Occipital lobe (tissue), 2 donors: ENCODE data around the gene CDKL2. TPM values are rescaled to one million over a fixed set of nuclear protein-coding genes. Genes with fewer than 3 reads are reported as not detected.

Experiments
- DNase-seq: peaks from one replicate; lab custom pipeline; 2025; lab: John Stamatoyannopoulos, UW
- total RNA-seq: library from RNA; depleted of rRNA; stranded (reverse); fragments of >200 nt; gene quantifications from one replicate; pipeline ENCODE4 v1.2.3, GENCODE V29; 2014

CDKL2 gene
- total RNA-seq, 1 donor from 2014 or later: 59.4 TPM

DNA sequence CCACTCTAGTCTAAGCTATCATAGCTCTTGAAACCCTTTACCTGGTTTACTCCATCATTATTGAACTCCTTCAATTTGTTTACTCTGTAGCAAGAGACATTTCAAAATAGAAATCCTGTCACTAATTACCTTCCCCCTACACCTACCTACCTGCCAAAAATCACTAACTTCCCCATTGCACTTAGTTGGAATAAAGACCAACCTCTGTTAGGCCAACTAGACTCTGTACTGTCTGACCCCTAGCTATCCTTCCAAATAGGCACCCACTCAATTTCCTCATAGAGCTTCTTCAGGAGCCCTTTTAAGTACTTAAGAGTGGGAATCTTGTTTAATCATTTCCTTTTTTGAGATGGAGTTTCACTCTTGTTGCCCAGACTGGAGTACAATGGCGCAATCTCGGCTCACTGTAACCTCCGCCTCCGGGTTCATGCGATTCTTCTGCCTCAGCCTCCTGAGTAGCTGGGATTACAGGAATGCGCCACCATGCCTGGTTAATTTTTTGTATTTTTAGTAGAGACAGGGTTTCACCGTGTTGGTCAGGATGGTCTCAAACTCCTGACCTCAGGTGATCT is 8.9 kb upstream of the CDKL2 start:
- DNase-seq: no peak

DNA sequence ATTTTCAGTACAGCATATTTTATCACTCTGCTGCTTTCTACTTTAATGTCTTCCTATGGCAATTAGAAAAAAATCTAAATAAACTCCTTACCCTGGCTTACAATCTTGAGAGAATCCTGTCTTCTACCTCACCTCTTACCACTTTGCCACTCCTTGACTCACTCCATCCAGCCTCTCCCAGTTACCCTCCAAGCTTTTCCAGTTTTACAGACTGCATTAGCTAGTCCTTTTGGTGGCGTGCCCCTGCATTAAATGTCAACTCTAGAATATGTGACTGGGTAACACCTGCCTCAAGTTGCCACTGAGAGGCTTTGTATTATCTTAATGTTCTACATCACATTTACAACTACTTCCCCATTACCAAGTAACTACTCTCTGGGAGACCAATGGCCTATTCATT is 7.5 kb upstream of the CDKL2 start:
- no peak for DNase-seq

DNA sequence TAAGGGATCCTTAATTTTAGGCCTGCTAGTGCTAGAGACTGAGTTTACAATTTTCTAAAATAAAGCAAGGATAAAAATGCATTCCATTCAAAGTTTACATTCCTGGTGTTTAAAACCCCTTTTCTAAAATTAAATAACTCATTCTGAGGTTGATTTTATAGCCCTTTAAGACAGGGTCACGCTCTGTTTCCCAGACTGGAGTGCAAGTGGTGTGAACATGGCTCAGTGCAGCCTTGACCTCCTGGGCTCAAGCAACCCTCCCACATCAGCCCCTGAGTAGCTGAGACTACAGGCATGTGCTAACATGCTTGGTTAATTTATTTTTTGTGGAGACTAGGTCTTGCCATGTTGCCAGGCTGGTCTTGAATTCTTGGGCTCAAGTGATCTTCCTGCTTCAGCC is 6.8 kb upstream of the CDKL2 start:
- DNase-seq: no peak

DNA sequence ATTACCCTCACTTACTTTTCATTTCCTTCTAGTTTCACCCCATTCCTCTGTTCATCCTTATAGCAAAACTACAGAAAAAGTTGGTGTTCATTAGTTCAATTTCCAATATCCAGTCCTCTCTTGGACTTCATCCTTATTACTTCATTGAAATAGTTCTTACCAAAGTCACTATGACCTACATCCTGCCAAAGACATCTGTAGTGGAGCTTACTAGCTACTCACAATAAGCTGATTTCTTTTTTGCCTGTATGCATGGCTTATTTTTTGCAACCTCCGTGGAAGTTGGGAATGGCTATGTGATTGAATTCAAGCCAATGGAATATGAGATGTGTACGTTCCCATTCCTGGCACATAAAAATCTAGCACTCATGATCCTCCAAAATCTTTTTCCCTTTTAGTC is 4.6 kb upstream of the CDKL2 start:
- no peak for DNase-seq

DNA sequence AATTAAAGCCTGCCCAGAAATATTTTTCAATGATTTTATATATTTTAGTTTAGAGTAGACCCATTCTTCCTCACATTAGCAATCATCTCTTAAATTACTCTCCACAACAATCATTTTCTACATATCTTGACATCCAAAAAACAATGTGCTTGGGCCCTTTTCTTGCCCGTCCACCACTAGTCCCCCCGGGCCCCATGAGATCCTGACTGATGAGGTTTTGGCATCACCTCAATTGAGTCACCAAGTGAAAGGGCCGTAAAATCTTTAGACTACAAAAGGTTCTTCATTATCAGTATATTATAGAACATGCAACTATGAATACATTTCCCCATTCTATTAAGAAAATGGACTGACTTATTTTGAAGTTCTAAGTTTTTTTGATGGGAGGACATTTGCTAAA is 4.0 kb upstream of the CDKL2 start:
- DNase-seq: no peak

DNA sequence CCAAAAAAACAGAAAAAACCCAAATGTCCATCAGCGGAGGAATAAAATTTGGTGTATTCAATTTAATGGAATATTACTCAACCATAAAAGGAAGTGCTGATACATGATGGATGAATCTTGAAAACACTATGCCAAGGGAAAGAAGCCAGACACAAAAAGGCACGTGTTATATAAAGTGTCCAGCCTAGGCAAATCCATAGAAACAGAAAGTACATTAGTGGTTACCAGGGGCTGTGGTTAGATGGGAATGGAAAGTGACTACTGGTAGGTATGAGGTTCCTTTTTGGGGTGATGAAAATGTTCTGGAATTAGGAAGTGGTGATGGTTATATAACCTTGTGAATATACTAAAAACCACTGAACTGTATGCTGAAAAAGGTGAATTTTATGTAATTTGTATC is 3.5 kb upstream of the CDKL2 start:
- DNase-seq: no peak

DNA sequence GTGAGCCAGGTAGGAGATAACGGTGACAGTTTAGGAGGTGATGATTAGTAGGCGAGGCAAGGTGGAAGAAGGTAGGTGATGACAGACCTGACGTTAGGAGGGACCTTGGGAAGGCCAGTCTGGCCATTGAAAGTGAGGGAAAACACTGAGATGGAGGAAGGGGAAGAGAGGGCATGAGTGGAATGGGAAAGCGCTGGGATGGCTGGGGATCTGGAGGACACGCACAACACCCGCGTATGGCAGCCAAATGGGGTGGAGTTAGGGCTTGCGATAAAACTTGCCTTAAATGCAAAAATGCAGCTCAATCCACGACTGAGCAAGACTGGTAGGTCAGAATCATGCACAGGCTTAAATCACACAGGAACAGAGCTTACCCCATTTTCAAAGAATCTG is 605 bp upstream of the CDKL2 start:
- peak; percentile 17 for DNase-seq

DNA sequence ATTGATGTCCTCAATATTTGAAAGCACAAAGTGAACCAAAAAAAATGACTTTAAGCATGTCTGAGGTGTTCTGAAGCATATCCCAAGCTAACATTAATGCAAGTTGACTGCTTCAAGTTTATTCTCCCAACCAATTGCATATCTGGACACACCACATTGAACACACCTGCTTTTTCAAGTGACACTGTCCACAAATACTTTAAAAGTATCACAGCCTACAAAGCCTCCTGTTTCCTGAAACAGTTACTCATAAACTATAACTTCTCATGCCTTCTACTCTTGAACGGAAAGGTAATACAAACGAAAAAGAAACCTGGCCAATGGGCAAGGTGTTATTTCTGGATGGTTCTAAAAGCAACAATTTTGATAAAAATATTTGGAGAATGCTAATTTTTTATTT is 1.1 kb downstream of the CDKL2 start:
- no peak for DNase-seq

DNA sequence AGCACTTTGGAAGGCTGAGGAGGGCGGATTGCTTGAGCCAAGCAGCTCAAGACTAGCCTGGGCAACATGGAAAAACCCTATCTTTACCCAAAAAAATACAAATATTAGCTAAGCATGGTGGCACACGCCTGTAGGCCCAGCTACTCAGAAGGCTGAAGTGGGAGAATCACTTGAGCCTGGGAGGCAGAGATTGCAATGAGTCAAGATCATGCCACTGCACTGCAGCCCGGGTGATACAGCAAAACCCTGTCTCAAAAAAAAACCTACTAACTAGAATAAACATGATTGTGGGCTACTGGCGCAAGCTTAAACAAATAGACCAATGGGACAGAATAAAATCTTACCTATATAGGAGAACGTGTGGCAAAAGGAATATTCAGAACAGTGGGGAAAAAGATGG is 7.3 kb downstream of the CDKL2 start:
- DNase-seq: no peak

DNA sequence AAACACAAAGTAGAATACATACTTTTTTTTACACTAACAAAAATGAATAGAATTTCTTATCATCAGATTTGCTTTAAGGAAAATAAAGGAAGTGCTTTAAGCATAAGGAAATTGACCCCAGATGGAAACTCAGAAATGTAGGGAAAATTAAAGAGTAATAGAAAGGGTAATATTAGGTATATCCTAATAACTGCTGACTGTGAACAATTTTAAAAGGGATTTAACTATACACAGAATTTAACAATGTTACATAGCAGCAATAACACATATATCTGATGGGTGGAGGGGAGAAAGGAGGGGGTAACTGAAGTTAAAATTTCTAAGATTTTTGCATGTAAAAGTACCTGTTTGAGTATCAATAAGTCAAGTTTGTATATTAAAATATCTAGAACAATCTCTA is 8.6 kb downstream of the CDKL2 start:
- DNase-seq: no peak

DNA sequence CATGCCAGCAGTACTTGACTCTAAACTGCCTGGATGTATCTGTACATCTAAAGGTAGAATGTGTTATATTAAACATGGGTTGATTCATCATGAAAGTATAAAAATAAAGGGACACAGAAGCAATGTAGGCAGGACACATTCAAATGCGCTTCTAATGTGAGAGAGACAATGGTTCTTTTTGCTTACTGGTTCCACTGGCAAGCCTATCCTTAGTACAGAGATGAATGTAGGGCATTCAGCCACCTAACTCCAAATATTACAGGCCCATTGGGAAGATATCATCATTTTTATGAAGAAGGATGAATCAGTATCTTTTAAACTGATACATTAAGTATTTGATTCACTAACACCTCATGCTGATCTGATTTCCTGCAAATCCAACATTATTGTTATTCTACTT is 18.0 kb downstream of the CDKL2 start:
- DNase-seq: no peak

DNA sequence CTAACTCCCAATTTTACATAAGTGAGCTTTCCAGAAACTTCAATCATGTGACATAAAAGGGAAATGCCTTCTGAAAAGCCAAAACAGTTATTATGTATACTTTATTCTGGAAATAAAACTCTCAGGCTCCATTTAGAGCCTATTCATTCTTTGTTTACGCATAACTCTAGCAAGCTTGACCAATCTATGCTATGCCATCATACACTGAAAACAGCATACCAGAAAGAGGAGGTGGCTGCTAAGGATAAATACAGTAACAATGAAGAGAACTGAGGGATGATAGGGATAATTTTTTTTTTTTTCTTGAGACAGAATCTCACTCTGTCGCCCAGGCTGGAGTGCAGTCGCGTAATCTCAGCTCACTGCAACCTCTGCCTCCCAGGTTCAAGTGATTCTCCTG is 24.4 kb downstream of the CDKL2 start:
- no peak for DNase-seq

DNA sequence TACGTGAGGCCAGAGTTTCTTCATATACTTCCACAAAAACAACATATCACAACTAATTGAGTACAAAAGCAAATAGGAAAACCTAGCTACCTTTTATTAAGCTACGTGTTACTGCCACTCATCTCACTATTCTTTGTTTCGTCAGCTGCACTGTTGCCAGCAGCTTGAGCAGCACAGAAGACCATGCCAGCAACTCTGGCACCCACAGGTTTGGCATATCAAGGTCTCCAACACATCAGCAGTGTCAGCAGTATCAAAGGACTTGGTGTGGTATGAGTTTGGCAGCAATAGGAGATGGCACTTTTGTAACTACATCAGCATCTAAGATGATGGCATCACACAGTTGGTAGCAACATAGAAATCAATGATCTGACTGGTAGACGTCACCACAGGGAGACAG is 30.7 kb downstream of the CDKL2 start:
- DNase-seq: no peak

DNA sequence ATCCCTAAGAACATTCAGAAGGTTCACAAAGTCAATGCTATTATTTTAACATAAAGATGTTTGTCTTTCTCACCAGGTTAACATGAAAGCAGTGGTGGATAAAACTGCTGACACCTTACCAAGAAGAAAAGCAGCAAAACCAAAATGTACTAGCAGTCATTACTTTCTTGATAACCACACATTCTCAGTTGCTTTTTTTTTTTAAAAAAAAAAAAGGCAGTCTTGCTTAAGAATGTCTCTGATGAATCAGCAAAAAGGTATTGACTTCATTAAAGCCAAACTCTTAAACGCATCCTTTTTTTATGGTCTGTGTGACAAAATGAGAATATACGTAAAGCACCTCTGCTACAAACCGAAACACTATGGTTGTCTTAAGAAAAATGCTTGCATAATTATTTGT is 31.9 kb downstream of the CDKL2 start:
- DNase-seq: no peak

DNA sequence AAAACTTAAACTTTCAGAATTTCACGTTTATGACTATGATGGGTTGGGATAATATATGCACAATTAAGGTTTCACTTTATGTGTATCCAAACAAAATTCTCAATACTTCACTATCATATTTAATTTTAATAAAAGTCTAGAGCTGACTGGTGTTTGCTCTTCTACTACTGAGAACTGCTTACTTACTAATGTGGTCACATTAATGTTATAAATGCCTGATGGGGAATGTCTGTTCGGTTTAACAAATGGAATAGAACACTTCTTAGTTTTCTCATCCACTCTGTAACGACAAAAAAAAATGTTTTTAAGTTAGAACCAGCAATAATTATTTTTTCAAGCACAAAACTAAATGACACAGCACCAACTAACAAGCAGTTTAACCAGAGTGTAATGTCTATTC is 34.3 kb downstream of the CDKL2 start:
- no peak for DNase-seq

DNA sequence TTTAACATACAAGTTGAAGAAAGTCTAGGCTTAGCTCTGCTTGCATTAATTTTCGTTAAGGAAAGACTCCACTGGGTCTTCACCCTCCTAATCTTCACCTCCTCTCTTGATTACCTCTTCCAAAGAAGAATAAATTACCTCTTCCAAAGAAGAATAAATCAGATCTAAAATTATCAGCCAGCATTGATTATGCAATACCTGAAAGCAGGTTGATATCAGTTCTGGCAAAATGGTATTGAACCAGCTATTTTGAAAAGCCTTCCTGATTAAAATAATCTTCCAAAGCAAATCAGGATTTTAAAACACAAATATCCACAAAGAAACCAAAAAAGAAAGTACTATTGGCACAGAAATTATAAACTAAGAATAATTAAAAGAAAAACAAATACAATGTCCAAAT is 36.9 kb downstream of the CDKL2 start:
- DNase-seq: no peak

DNA sequence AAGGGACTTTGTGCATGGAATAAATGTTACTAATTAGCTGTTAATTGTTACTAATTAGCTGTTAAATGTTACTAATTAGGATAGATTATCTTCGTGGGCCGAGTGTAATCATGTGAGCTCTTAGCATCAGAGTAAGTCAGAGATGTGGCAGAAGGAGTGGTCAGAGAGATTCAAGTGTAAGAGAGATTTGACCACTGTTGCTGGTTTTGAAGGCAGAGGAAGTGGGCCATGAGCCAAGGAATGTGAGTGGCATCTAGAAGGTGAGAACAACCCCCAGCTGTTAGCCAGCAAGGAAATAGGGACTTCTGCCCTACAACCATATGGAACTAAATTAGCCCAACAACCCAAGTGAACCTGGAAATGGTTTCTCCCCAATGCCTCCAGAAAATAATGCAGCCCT is 46.3 kb downstream of the CDKL2 start:
- no peak for DNase-seq

DNA sequence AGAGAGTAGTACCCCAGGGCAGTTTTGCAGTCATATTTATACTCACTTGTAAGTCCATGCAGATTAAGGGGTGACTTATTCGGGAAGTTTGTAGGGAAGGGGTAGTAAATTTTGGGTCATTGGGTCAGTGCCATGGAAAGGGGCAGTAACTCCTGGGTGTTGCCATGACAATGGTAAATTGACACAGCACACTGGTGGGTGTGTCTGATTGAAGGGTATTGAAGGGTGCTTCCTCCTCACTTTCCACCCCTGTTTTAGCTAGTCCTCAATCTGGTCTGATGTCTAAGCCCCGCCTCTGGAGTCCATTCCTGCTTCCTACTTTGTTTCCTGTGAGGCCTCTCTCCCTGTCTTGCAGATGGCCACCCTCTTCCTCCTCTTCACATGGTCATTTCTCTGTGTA is 62.6 kb downstream of the CDKL2 start:
- no peak for DNase-seq

DNA sequence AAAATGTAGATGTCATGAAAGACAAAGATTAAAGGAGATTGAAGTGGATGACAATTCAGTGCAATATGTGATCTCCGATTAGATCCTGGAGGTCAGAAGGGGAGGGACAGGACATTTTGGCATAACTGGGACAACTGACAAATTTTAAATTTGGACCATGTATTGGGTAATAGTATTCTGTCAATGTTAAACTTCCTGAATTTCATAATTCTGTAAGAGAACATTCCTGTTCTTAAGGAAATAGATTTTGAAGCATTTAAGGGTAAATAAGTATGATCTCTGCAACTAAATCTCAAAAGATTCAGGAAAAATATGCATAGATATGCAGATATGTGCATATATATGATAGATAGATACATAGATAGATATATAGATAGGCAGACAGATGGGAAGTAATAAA is 63.4 kb downstream of the CDKL2 start:
- DNase-seq: no peak

DNA sequence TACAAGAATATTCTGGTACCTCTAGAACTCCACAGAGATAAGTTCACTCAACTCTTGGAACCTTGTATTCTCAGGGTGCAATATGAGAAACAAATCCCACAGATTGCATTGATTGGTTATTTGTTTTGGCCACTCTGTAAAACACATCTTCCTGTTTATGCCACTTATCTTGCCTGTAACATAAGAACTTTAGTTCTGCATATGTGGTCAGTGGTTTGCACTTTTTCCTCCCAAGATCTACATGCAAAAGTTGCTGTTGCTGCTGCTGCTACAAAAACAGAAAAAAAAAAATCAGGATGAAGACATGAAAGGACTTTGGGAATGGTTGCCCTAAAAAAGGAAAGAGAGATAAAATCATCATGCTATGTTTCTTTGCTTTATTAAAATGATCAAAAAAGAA is 64.8 kb downstream of the CDKL2 start:
- DNase-seq: no peak

DNA sequence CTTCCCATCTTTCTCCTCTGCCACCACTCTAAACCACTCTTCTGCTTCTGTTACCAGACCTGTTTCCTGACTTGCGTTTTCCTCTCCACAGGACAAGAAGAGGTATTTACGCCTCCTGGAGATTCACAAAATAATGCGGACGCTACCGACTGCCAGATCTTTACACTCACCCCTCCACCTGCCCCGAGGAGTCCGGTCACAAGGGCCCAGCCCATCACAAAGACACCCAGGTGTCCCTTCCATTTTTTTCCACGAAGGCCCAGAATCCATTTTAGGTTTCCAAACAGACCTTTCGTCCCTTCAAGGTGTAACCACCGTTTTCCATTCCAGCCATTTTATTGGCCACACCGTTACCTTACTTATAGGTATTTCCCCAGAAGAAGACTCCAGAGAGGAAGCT is 66.3 kb downstream of the CDKL2 start:
- DNase-seq: no peak

DNA sequence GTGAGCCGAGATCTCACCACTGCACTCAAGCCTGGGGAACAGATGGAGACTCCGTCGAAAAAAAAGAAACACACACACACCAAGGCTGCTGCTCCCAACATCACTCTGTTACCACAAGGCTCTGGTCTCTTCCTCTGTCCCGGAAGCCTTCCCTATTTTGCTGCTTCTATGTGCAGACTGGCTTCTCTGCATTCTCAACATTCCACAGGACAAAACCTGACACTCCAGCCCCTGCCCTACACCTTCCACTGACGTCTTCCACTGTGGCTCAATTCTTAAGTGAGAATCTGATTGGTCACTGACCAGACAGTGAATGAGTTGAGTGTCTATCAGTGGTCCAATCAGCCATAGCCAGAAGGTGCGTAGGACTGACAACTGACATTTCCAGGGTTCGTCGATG is 68.5 kb downstream of the CDKL2 start:
- DNase-seq: no peak

DNA sequence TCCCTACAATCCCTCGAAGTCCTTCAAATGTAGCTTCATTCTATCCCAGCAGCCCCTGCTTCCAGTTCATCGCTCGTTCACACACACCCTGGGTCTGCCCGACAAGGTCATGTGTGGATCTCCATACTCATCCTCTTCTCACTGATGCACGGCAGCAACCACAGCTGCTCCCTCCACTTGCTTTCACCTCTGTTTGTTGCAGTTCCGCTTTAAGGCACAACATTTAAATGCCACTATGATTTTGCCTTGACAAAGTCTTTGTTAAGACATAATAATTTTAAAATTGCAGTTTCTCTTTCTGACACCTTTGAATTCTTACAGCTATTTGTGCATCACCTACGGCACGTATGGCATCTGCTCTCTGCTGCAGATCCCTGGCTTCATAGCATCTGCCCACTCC is 72.6 kb downstream of the CDKL2 start:
- no peak for DNase-seq

DNA sequence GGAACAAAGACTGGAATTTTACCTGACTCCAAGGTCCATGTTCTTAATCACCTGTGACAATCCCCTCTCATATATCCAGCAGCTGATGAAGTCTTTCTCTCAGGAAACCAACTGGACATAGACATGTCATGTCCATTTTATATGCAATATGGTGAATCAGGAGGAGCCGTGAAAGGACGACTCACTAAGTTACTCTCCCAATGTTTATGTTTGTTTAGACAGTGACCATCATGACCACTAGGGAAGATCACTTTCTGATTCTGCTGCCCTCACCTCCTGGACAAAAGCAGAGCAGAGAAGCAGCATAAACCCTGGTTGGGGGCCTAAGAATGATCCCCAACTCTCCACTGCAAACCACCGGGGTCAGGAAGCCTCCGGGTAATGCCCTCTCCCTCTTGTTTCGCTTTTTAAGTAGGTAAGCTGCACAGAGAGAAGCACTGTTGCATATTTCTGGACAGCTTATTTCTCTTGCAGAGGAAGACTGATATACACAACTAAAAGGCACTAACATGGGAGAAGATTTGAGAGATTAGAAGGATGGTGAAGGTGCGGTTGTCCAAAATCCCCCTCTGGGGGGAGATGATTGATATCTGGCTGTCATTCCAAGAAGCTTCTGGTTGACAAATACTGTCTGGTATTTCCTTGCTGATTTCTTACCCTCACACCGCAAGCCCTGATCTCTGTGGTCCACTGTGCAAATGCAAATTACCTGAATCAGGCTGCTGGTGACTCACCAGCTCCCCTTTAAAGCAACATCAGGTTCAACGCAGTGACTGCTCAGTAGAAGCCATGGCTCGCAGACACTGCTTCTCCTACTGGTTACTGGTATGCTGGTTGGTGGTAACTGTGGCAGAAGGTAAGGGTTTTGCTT is 74.8 kb downstream of the CDKL2 start, which contains the start of gene ODAPH:
ODAPH (plus strand) TSS at position 773 of the 871 bp plus-strand sequence; CDS start at position 790, 17 bp downstream.
- DNase-seq: no peak
